Measurements from ENCODE around the gene KCNJ9.

KCNJ9 gene

DNA sequence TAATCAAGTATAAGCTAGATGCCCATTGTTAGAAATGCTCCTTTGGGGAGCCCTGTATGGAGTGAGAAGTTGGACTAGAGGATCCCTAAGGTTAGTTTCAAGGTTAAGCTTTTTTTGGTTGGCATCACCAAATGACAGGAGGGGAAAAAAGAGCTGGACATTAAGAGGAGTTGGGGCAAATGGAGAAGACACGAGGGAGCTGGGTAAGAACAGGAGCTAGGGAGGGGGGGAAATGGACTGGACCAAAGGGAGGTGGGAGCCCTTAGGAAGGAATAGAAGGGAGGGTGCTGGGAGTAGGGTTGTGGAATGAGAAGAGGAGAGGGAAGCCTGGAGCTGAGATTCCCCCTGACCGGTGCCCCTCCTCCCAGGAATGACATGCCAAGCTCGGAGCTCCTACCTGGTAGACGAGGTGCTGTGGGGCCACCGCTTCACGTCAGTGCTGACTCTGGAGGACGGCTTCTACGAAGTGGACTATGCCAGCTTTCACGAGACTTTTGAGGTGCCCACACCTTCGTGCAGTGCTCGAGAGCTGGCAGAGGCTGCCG is 5.9 kb downstream of the KCNJ9 start:
- DNase-seq (ENCODE audit: low read depth in 2 of 3, low spot score in 1 of 3): no peak

DNA sequence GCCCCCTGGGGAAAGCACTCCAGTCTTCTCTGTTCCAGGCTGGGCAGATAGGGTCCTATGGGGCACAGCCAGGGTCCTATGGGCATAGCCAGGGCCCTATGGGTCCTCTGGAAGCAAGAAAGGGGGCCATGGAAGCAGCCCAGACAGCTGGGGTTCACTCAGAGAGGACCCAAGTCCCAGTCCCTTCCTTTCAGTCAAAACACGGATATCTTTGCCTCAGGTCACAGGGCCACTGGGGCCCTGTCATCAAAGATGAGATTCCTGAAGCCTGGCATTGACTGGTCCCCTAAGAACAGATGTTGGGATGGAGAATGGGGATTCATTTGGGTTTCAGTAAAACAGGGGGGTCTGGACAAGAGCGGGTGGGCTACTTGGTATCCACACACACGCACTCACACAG is 8.5 kb downstream of the KCNJ9 start:
- DNase-seq (ENCODE audit: low read depth in 2 of 3, low spot score in 1 of 3): no peak

DNA sequence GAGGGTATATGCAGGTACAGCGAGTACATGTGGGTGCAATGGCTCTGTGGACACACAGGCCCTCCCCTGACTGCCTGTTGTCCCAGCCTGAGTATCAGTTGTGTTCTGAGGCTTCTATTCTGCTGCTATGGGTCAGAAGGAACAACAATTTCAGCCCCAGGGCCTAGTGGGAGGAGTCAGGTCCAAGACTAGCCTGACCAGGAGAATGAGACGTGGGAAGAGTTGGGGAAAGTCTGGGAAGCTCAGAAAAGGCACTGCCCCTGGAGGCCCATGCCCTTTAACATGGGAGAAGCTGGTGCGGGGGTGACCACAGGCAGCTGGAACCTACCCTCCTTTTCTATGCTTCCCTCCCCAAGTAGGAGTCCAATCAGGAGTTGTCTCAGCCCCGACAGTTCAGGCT is 9.4 kb downstream of the KCNJ9 start:
- DNase-seq (ENCODE audit: low read depth in 2 of 3, low spot score in 1 of 3): no peak

DNA sequence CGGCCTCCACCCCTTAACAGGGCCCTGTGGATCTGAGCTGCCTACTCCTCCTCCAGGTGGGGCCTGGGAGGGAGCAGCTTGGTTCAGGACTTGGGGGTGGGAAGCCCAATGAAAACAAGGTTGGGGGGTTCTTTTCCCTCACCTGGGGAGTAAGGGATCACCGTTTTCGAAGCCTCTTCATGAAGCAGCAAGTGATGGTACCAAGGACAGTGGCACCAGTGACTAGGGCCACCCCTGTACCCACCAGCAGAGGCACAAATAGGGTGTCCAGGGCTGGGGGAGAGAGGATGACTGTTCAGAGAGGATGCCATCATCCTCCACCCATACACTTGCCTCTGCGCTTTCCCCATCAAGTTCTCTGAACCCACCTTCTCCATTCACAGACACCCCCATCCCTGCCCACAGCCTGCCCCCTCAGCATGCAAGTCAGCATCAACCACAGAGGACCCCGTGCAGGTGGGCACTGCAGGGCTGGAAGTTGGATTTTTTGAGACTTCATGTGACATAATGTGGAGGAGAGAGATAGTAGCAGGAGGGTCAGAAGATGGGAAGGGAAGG is 10.4 kb downstream of the KCNJ9 start:
- no peak for DNase-seq (ENCODE audit: low read depth in 2 of 3, low spot score in 1 of 3)

DNA sequence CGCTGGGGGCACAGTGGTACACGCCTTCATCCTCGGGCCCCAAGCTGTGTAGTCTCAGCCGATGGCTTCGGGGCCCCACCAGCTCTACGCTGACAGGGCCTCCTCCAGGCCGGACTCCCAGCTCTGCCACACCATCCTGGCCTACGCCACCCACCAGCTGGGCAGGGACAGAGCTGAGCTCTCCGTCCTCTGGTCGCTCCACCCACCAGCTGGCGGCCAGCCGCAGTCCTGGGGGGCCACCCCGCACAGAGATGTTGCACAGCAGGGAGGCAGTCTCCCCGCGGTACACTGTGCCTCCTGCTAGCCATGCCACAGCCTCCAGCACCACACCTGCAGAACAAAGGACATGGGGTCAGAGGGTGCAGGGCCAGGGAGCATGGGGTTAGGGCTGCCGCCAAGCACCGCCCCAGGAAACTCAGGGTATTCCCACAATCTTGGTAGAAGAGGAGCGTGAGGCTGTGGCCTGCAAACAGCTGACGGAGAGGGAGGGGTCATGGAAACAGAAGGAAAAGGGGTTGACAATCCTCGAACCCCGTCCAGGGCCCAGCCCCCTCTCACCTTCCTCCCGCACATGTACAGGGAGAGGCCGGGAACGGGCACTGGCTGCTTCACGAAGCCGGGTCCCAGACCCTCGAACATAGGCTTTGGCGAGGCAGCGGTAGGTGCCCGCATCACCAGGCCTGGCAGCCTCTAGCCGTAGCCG is 11.2 kb downstream of the KCNJ9 start:
- DNase-seq (ENCODE audit: low read depth in 2 of 3, low spot score in 1 of 3): no peak

DNA sequence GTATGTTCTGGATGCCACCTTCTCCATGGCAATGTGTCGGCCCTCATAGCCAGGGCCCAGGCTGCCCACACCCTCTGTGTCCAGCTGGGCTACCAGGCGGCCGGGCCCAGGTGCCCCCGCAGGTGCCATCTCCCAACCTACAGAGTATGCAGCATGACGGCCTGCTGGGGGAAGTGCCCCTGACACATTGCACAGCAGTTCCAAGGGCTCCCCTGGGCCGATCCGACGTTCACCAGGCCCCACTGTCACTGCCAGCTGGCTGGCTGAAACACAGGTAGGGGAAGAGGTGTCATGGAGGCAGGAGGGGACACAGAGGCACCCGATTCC is 11.7 kb downstream of the KCNJ9 start:
- no peak for DNase-seq (ENCODE audit: low read depth in 2 of 3, low spot score in 1 of 3)

DNA sequence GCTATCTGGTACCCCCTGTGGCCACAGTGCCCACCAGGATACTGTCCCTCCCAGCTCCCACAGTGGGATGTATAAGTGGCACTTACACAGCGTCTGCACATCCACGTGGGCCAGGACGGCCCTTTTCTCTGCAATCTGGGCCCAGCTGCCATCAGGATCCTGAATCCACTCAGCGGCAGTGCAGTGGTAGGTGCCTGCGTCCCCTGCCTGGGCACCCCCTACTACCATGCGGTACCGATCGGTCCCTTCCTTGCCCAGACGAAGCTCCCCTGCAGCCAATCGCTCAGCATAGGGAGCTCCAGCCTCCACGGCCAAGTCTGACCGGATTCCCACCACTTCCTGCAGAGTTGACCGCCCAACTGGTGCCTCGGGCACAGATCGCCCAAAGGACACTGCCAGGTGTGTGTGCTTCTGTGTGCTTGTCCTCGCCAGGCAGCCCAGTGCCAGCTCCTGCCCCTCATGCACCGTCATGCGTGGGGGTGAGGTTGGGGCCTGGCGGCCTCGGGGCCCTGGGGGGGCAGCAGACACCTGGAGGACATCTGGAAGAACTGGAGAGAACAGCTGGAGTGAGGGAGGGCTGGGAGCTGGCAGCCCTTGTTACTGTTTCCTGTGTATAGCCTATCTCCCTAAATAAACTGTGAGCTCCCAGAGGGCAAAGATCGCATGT is 12.4 kb downstream of the KCNJ9 start:
- no peak for DNase-seq (ENCODE audit: low read depth in 2 of 3, low spot score in 1 of 3)

DNA sequence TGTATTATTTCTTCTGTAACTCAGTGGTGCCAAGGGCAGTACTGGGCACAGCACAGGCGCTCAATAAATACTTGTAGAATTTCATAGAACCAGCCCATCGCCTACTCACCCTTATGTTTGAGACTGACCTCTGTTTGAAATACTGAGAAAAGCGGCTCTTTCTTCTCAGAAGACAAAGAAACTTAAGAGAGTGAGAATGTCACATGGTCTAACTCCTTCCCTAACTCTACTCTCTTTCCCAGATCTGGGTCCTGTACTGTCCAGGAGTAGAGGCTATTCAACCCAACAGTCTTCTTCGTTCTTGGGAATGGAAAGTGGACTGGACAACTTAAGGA is 12.9 kb downstream of the KCNJ9 start:
- DNase-seq (ENCODE audit: low read depth in 2 of 3, low spot score in 1 of 3): no peak

DNA sequence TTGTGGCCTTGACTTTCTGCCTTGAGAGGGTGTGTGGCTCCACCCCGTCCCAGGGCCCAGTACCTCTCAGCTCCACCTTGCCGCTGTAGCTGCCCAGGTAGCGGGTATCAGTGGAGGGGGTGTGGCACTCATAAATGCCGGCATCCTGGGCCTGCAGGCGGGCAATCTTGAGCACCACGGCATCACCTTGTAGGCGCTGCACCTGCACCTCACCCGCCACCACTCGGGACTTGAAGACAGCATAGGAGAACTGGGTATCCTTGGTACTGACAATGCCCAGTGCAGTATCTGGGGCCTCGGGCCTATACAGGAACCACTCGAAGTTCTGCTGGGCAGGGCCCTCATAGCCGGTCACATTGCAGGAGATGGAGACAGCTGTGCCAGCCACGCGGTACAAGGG is 13.5 kb downstream of the KCNJ9 start:
- no peak for DNase-seq (ENCODE audit: low read depth in 2 of 3, low spot score in 1 of 3)

DNA sequence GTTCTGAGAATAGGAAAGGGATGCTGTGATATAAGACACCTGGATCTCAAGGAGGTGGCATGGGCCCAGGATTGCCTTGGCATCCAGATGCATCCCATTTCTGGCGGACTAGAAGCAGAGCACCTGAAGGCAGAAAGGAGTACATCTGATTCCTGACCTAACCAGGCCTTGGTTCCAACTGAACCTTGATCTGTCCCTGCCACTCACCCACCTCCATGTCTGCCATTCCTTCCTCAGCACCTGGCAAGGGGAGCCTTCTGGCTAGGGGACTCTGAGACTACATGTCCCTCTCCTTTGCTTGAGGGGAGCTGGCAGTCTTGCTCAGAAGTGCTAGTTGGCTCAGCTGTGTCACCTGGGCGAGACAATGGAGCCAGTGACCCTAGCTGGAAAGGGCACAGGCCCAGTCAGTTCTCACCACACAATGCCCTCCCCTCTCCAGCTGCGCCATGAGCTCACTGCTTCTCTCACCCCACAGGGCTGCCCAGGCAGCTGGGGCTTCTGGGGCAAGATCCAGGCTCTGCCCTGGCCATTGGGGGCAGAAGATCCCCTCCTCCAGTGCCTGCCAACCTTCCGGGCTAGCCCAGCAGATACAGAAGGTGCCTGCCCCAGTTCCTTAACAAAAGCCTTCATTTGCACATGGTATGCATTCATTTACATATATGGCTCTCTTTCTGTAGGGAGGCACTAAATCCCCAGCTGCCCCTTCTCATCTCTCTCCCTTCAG is 14.2 kb downstream of the KCNJ9 start:
- no peak for DNase-seq (ENCODE audit: low read depth in 2 of 3, low spot score in 1 of 3)

DNA sequence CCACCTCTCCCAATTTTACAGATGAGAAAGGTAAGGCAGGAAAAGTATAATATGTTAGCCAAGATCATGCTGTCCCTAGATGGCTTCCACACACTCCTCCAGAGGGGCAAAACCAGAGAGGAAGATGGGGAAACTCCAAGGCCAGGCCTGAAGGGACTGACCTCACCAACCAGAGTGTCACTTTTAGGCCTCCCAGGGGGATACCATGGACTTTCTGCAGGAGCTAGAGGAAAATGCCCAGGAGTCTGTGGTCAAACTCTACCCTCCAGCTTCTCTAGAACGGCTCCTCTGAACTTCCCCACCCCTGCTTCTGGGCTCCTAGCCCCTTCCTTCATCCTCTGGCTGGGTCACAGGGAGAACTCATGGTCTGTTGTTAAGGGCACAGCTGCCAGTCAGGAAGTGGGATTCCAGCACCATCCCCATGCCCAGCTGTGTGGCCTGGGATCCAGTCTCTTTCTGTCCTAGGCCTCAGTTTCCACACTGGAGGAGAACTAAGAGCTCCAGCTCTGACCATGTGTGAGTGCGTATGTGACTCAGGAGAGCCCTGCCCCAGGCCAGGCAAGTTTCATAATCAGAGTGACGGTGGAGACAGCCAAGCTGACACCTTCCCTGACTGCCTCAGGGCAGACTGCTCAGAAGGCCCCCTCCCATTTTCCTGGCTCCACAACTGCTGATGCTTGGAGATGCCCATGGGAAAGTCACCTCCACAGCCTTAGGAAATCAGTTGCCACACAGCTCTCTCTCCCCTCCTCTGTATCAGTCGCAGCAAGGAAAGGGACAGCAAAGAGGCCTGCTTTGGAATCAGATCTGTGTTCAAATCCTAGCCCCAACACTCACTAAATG is 15.2 kb downstream of the KCNJ9 start:
- DNase-seq (ENCODE audit: low read depth in 2 of 3, low spot score in 1 of 3): no peak

DNA sequence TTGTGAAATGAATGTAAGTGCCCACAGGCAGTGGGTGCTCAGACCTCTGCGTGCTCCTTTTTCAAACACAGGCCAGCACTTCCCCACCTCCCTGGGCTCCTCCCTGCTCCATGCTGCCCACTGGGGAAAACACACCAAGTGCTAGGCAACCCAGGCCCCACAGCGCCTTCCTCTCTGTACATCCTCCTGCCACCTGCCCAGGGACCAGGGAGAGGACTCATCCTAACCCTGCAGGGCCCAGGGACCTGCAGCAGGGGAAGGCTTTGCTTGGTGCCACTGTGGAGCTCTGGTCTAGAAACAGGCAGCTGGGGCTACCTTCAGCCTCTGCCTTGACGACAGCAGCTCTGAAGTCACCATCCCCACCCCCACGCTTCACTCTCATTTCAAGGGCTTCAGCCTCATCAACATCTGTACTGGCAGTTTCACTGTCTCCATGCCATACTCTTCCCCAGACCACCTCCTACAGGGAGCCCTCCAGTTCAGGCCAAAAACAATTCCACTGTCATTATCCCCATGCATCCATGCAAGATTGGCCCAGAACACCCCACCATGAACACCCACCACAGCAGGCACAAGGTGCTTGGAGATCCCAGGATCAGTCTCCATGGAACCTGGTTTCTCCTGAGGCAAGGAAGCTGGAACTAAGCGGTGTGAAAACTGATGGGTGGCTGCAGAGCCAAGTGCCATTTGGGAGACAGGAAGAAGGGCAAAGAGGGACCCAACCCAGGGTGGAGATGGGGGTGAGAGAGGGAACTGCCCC is 16.0 kb downstream of the KCNJ9 start:
- no peak for DNase-seq (ENCODE audit: low read depth in 2 of 3, low spot score in 1 of 3)

DNA sequence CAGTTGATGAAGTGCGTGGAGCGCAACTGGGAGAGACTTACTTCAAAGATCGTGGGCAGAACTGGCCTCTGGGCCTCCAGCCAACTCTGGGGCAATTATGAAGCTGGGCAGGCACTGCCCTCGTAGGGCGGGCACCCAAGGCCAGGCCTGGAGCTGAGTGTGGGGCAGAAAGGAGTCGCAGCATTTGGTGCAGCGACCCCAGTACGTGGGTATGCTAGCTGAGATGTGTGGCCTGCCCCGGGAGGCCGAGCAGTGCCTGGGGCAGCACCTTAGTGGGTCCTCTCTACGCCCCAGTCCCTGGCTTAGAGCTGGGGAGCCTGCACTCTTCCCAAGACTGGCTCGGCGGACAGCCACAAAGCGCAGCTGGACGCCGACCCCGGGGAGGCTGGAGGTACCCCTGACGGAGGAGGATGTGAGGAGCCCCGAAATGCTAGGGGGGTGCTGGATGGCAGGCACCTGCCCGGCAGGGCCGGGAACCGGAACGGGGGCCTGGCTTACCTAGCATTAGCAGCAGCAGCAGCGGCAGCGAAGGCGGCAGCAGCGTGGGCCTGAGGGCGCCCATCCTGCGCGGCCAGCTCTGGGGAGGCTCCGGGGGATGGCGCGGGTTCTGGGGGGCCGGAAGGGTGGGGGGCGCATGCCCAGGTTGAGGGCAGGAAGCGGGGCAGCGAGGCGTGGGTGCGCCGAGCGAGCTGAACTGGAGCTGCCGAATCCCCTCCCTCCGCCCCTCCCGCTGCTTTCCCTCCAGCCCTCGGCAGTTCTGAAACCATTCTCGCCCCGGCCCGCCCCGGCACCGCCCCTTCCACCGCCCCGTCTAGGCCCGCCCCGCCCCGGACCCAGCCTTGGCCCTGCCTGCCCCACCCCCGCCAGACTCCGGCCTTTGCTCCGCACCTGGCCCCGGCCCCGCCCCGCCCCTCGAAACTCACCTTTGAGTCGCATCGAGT is 16.8 kb downstream of the KCNJ9 start, which contains the start of gene IGSF8:
IGSF8 (minus strand) TSS at position 709 of the 941 bp plus-strand sequence; CDS start at position 562, 147 bp downstream.
- DNase-seq (ENCODE audit: low read depth in 2 of 3, low spot score in 1 of 3): peak; percentile 86 to 91 (median 91)

DNA sequence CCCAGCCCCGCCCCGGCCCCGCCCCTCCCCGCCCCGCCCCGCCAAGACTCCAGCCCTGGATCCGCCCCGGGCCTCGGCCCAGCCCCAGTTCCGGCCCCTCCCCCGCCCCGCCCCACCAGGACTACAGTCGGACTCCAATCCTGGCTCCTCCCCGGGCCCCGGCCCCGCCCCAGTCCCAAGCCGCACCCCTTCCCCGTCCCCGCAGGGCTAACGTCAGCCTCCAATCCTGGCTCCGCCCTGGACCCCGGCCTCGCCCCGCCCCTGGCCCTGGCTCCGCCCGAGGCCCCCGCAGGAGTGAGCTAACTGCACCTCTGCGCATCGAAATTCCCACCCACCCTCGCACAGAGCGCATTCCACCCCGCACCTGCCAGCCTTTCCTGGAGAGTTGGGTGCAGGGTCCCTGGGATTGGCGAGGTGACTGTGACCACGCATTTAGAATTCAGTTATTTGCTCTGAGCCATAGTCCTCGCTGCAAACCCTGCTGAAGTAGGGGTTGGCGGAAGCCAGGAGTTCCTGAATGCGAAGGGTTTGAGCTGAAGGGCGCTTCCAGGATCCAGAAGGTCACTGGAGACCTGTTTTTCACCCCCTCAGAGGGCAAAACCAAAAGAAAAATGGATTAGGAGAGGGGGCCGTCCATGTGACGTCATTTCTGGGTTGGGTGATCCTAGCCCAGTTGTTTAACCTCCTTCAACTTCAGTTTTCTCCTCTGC is 17.7 kb downstream of the KCNJ9 start:
- DNase-seq (ENCODE audit: low read depth in 2 of 3, low spot score in 1 of 3): peak; percentile 96 to 99 (median 98)

DNA sequence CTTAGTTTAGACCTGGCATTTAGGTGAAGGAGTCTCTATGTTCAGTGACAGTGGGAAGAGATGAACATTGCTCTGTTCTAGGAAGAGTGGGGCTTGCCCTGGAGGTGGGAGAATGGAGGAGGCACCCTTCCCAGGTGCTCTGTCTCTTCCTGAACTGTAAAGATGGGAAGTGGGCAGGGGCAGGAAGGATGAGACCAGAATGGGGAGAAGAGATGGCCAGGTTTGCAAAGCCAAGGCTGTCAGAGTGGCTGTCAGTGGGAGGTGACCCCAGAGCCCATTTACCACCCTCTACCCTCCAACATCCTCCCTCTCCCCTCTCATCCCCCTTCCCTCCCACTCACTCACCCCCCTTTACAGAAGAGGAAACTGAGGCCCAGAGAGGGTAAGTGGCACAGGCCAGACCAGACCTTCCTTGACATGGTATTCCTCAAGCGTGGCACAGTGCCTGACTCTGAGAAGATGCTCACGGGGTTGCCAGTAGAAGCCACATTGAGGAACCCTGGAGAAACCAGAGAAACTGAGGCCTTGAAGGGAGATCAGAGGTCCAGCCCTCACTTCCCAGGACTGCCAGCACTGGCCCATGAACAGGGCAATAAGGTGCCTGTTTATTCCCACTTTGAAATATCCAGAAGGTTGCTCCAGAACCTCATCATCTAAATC is 18.5 kb downstream of the KCNJ9 start:
- no peak for DNase-seq (ENCODE audit: low read depth in 2 of 3, low spot score in 1 of 3)

DNA sequence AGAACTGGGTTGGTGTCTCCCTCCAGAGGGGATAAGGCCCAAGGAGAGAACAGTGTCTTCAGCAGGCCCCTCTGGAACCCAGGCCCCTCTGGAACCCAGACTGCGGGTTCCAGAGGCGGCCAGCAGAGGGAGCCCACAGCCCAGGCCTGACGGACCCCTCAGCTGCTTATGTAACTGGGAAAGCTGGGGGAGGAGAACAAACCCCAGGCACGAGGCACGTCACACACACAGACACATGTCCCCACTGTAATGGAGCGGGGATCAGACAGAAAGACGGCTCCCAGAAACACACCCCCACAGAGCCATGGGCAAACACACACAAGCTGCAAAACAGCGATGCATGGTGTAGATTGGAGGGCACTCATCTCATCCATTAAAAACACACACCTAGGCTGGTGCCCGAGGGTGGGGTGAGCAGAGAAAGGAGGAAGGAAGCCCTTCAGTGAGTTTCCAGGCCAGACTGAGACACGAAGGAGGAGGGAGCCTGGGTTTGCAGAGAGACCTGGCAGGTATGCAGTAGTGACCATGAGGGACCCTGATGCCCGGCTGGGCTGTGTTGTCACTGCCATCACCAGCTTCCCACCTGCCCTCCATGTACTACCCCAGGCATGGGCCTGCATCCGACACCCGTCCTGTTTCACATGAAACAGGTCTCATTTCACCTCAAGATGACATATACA is 19.8 kb downstream of the KCNJ9 start:
- DNase-seq (ENCODE audit: low read depth in 2 of 3, low spot score in 1 of 3): peak; percentile 52 to 67 (median 61)

Data from stimulated activated CD4-positive, alpha-beta T cell treated with anti-CD3 and anti-CD28 coated beads, Interleukin-12 subunit alpha, Interleukin-12 subunit beta, amount 100 ng/mL, for 48 hours (primary cell).